ENCODE measurements around the gene STYXL1.
"Not testable (repeated sequence)": the region's sequence is repeated elsewhere in the genome, so short reads cannot be mapped to it uniquely, and the experiment has no call there.

STYXL1 gene

DNA sequence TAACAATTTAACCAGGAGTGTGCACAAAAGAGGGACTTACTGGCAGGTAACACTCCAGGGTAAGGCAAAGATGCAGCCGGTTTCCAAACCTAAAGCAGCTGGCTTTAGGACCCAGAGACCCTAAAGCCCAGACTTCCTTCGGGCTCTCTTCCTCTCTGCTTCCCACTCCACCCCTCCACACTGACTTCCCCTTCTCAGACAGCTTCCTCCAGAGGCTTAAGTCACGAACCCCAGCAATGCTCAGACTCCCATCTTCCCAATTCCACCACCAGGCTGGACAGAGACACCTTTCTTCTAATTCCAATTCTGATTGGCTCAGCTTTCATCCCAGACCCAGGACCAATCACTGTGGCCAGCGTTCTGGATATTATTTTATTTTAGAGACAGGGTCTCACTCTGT, 24.8 kb downstream of the STYXL1 start:
- Mint-ChIP-seq H3K9me3 (no peaks in the 10 kb centered on the region), H3K36me3 (ENCODE audit: low read depth) (peaks cover 21% of the 10 kb centered on the region), H3K4me1 (ENCODE audit: low read depth) (peaks cover 21% of the 10 kb centered on the region), H3K4me3 (peak overlapping the region; percentile 51), H3K27ac (peak overlapping the region; percentile 52), H3K27me3 (ENCODE audit: low read depth) (no peaks in the 10 kb centered on the region)

DNA sequence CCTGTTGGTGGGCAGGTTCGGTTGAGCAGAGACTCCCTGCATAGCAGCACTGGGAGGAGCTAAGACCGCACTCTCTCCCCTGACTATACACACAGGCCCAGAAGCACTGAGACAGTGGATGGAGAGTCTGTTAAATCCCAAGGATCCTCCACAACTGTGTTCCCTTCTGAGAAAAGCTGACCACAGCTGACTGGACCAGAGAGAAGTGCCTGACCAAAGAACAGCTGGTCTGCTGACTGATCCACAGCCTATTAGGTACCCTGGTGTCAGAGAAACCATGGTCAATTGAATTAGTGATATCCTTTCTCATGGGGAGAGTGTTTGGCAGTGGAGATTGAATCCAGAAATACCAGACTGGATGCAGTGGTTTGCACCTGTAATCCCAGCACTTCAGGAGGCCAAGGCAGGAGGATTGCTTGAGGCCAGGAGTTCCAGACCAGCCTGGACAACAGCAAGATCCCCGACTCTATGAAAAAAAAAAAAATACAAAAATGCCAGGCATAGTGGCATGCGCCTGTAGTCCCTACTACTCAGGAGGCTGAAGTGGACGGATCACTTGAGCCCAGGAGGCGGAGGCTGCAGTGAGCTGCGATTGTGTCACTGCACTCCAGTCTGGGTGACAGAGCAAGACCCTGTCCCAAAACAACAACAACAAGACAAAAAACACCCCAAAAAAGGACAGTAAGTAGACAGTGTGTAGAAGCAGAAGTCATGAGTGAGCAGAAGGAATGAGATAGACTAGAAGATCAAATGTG, 25.6 kb downstream of the STYXL1 start:
- H3K4me1 Mint-ChIP-seq (ENCODE audit: low read depth) = peaks cover 21% of the 10 kb centered on the region
- no peaks in the 10 kb centered on the region for H3K27me3 Mint-ChIP-seq (ENCODE audit: low read depth)
- no peak overlapping the region for H3K27ac Mint-ChIP-seq
- no peak overlapping the region for H3K4me3 Mint-ChIP-seq
- no peaks in the 10 kb centered on the region for H3K9me3 Mint-ChIP-seq
- peaks cover 24% of the 10 kb centered on the region for H3K36me3 Mint-ChIP-seq (ENCODE audit: low read depth)

DNA sequence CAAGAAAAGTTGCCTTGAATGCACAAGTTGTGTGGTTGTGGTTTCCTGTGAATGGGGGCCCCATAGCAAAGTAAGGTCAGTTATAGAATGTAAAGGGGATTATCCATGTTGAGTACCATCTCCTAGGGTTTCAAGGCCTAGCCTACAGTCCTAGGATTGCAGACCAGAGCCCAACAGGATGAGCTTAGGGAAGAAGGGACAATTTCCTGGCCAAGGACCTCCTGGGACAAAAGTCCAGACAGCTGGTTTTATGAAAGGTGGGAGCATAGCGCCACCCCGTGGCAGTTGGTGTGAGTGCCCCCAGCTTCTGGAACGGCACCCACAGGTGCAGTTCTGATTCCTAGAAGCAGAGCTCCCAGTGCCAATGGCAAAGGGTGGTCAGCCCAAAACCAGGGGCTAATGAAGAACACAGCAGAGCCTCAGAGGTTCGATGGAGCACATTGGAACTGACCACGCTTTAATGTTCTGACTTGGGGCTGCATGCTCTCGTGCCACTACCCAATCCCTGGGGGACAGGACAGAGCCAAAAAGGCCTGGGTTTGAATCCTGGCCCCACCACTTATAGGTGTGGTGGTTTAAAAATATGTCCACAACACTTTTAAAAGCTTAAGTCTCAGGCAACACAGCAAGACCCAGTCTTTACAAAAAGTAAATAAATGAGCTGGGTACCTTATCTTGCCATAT, 27.6 kb downstream of the STYXL1 start:
- Mint-ChIP-seq H3K9me3 (no peaks in the 10 kb centered on the region), H3K36me3 (ENCODE audit: low read depth) (peaks cover 30% of the 10 kb centered on the region), H3K27me3 (ENCODE audit: low read depth) (no peaks in the 10 kb centered on the region), H3K4me3 (peak overlapping the region; percentile 28), H3K27ac (no peak overlapping the region), H3K4me1 (ENCODE audit: low read depth) (peaks cover 21% of the 10 kb centered on the region)

DNA sequence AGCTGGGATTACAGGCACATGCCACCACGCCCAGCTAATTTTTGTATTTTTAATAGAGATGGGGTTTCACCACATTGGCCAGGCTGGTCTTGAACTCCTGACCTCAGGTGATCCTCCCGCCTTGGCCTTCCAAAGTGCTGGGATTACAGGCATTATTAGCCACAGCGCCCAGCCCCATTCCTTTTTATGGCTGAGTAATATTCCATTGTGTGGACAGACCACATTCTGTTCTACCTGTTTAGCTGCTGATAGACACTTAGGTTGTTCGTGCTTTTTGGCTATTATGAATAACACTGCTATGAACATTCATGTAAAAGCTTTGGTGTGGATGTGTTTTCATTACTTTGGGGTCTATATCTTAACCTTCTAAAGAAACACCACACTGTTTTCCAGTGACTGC, 29.3 kb downstream of the STYXL1 start:
- H3K27me3 Mint-ChIP-seq (ENCODE audit: low read depth); H3K4me3 Mint-ChIP-seq; H3K9me3 Mint-ChIP-seq; H3K27ac Mint-ChIP-seq: not testable (repeated sequence)
- H3K4me1 Mint-ChIP-seq (ENCODE audit: low read depth) = peaks cover 21% of the 10 kb centered on the region
- peaks cover 28% of the 10 kb centered on the region for H3K36me3 Mint-ChIP-seq (ENCODE audit: low read depth)

DNA sequence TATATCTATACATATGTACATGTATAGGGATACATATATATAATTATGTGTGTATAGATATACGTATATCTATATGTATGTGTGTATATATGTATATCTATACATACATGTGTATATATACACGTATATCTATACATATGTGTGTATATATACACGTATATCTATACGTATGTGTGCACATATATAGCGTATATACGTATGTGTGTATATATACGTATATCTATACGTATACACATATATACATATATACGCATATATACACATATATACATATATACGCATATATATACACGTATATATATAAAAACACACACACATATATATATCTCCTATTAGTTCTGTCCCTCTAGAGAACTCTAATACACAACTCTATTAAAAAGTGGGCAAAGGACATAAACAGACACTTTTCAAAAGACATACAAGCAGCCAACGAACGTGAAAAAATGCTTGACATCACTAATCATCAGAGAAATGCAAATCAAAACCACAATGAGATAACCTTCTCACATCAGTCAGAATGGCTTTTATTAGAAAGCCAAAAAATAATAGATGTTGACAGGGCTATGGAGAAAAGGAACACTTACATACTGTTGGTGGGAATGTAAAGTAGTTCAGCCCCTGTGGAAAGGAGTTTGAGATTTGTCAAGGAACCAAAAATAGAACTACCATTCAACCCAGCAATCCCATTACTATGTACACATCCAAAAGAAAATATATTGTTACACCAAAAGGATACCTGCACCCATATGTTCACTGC, 31.4 kb downstream of the STYXL1 start:
- Mint-ChIP-seq H3K36me3 (ENCODE audit: low read depth) (peaks cover 30% of the 10 kb centered on the region), H3K4me1 (ENCODE audit: low read depth) (peaks cover 18% of the 10 kb centered on the region), H3K27me3 (ENCODE audit: low read depth) (peaks cover 5% of the 10 kb centered on the region), H3K27ac (no peak overlapping the region), H3K9me3 (no peaks in the 10 kb centered on the region), H3K4me3 (no peak overlapping the region)

DNA sequence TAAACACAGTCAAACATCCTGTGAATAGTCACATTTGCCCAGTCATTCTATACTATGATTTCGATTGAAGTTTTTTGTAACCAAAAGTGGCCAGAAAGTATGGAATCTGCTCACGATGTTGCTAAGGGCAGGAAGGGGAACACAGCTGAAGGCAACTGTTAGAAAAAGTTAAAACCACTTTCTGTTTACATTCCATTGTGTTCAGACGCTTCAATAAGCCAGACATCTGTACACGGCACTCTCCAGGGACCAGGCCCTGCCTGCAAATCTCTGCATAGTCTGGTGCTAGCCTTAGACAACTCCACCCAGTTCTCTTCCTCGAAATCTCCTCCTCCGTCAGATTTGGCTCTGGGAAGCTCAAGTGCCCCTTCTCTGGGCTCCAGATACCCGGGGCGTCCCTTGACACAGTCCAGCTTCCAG, 36.3 kb downstream of the STYXL1 start:
- peaks cover 27% of the 10 kb centered on the region for H3K36me3 Mint-ChIP-seq (ENCODE audit: low read depth)
- peaks cover 8% of the 10 kb centered on the region for H3K27me3 Mint-ChIP-seq (ENCODE audit: low read depth)
- no peak overlapping the region for H3K4me3 Mint-ChIP-seq
- H3K27ac Mint-ChIP-seq = no peak overlapping the region
- no peaks in the 10 kb centered on the region for H3K9me3 Mint-ChIP-seq
- peaks cover 34% of the 10 kb centered on the region for H3K4me1 Mint-ChIP-seq (ENCODE audit: low read depth)

DNA sequence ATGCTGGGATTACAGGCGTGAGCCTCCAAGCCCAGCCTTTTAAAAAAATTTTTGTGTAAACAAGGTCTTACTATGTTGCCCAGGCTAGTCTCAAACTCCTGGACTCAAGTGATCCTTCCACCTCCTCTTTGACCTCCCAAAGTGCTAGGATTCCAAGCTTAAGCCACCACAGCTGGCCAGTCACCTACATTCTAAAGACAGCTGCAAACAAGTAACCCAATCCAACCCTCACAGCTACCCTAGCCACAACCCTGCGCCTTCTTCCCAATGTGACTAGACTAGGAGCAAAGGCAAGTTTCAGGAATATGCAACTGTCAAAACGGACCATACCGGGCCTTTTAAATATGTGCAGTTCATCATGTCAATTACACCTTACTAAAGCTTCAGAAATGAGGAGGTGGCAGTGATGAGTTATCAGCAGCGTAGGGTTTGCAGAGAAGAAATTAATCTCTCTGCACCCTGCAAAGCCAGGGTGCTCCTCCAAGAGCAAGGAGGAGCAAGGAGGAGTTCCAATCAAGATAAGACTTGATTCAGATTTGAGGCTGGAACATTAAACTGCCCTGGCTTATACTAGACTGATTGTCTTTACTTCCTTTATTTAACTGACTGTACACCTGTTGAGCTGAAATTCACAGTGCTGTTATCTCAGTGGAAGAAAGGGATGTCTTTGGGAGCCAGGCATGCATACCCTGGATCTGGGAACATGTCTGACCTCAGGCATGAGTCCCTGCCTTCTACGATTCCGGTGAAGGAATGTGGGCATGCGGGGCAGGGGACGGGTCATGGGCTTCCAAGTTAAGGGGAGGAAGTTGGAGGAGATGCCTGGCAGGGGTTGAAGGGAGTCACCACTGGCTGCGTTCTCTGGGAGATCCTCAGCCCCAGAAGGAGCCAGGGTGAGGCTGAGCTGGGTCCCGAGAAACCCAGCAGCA, 37.9 kb downstream of the STYXL1 start:
- Mint-ChIP-seq H3K36me3 (ENCODE audit: low read depth) (peaks cover 25% of the 10 kb centered on the region), H3K27me3 (ENCODE audit: low read depth) (peaks cover 8% of the 10 kb centered on the region), H3K4me3 (peak overlapping the region; percentile 71), H3K27ac (peak overlapping the region; percentile 62), H3K9me3 (no peaks in the 10 kb centered on the region), H3K4me1 (ENCODE audit: low read depth) (peaks cover 37% of the 10 kb centered on the region)

DNA sequence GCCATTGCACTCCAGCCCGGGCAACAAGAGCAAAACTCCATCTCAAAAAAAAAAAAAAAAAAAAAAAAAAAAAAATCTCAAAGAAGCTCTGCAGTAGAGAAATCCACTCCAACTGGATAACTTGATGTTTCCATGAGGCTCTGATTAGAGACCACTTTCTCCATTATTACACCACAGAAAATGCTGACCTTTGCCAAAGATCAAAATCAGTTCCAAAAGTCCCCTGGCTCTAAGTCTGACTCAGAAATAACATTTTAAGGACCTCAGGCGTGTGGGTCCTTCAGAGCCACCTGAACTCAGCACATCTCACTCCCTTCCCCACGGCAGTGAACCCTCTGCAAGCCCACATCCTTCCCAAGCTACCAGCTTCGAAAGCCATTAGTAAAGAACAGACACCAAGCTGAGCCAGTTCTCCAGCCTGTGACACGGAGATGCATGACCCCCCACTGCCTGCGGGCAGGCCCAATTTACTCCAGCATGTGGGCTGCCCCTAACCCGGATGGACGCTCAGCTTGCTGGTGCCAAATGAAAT, 39.6 kb downstream of the STYXL1 start:
- Mint-ChIP-seq H3K9me3 (no peaks in the 10 kb centered on the region), H3K36me3 (ENCODE audit: low read depth) (peaks cover 27% of the 10 kb centered on the region), H3K4me3 (peak overlapping the region; percentile 30), H3K27me3 (ENCODE audit: low read depth) (peaks cover 8% of the 10 kb centered on the region), H3K4me1 (ENCODE audit: low read depth) (peaks cover 37% of the 10 kb centered on the region), H3K27ac (peak overlapping the region; percentile 91)

DNA sequence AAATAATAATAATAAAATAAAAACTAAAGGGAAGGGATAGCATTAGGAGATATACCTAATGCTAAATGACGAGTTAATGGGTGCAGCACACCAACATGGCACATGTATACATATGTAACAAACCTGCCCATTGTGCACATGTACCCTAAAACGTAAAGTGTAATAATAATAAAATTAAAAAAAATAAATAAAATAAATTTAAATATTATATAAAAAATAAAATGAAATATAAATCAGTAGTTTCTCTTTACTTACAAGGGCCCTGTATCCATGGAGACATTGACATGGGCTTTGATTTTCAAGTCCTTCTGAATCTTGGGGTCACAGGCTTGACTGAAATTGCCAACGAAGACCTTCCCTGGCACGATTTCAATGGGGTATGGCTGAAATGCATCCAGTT, 42.8 kb downstream of the STYXL1 start:
- not testable (repeated sequence) for H3K27ac Mint-ChIP-seq; H3K9me3 Mint-ChIP-seq; H3K27me3 Mint-ChIP-seq (ENCODE audit: low read depth); H3K4me3 Mint-ChIP-seq
- H3K4me1 Mint-ChIP-seq (ENCODE audit: low read depth) = peaks cover 23% of the 10 kb centered on the region
- H3K36me3 Mint-ChIP-seq (ENCODE audit: low read depth) = peaks cover 24% of the 10 kb centered on the region

DNA sequence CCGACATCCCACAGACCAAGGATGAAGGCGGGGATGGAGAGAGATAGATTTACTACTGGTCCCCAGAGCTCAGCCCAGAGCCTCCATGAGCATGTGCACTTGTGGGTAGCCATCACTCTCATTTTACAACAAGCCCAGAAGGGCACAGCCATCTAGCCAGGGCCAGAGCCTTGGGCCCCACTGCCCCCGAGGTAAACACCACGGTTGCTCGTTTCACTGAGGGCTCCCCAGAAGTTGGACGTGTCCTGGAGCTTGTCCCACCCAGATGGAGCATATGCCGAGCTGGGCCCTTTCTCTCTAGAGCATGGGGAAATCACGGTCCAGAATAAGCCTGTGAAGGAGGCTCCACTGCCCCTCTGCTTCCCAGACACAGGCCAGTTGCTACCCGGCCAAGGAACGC, 44.4 kb downstream of the STYXL1 start:
- Mint-ChIP-seq H3K36me3 (ENCODE audit: low read depth) (peaks cover 30% of the 10 kb centered on the region), H3K27me3 (ENCODE audit: low read depth) (no peaks in the 10 kb centered on the region)

DNA sequence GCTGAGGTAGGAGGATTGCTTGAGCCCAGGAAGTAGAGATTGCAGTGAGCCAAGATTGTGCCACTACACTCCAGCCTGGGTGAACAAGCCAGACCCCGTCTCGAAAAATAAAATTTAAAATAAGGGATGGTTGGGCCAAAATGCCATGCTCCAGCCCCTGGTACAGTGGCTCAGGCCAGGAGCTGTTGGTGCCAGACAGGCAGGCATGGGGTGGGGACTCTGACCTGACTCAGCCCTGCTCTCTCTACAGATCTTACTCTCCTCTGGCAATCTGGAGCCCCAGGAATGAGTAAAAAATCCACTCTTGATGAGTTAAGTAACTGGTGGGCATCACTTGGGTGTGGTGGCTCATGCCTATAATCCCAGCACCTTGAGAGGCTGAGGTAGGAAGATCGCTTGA, 45.0 kb downstream of the STYXL1 start:
- no peaks in the 10 kb centered on the region for H3K27me3 Mint-ChIP-seq (ENCODE audit: low read depth)
- H3K36me3 Mint-ChIP-seq (ENCODE audit: low read depth) = peaks cover 31% of the 10 kb centered on the region
- H3K9me3 Mint-ChIP-seq = no peaks in the 10 kb centered on the region
- peak overlapping the region; percentile 63 for H3K27ac Mint-ChIP-seq
- peaks cover 5% of the 10 kb centered on the region for H3K4me1 Mint-ChIP-seq (ENCODE audit: low read depth)
- no peak overlapping the region for H3K4me3 Mint-ChIP-seq

More for the DNA sequence above, 44.4 kb downstream of the STYXL1 start:
- Mint-ChIP-seq H3K4me1 (ENCODE audit: low read depth) (peaks cover 8% of the 10 kb centered on the region), H3K27ac (no peak overlapping the region), H3K4me3 (no peak overlapping the region), H3K9me3 (no peaks in the 10 kb centered on the region)

DNA sequence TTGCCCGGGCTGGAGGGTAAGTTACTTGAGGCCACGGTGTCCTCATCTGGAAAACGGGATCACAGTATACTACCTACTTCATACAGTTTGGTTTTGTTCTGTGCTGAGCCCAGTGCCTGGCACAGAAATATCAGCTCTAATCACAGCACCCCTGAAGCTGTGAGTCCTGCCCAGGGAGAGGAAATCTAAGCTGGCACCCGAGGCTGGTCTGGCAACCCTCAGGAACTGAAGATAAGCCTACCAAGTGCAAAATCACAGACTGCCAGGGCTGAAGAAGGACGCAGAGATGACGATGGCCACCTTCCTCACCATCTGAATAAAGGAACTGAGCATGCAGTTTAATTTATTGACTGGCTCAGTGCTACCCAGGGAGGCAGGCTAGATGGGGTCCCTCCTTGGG, 45.7 kb downstream of the STYXL1 start:
- Mint-ChIP-seq H3K36me3 (ENCODE audit: low read depth) (peaks cover 37% of the 10 kb centered on the region), H3K9me3 (no peaks in the 10 kb centered on the region), H3K4me3 (no peak overlapping the region), H3K4me1 (ENCODE audit: low read depth) (peaks cover 9% of the 10 kb centered on the region), H3K27ac (no peak overlapping the region), H3K27me3 (ENCODE audit: low read depth) (no peaks in the 10 kb centered on the region)

DNA sequence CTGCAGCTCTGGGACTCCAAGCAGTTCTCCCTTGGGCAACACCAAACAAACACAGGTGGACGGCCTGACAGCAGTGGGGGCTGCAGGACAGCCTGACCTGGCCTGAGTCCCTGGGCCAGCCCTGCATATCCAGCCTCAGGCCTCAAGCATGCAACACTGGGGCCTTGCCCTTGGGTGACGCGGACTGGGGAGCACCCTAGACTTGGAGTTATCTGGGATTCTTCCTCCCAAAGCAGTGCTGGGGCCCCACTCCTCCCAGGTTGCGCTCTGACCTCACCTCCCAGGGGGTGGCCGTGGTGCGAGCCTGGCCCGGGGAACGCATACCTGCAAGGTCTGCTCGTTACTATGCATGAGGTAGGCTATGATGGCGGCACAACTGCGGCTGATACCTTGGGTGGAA, 47.2 kb downstream of the STYXL1 start:
- H3K4me1 Mint-ChIP-seq (ENCODE audit: low read depth) = peaks cover 15% of the 10 kb centered on the region
- no peaks in the 10 kb centered on the region for H3K27me3 Mint-ChIP-seq (ENCODE audit: low read depth)
- no peaks in the 10 kb centered on the region for H3K9me3 Mint-ChIP-seq
- H3K4me3 Mint-ChIP-seq = no peak overlapping the region
- no peak overlapping the region for H3K27ac Mint-ChIP-seq
- H3K36me3 Mint-ChIP-seq (ENCODE audit: low read depth) = peaks cover 49% of the 10 kb centered on the region

DNA sequence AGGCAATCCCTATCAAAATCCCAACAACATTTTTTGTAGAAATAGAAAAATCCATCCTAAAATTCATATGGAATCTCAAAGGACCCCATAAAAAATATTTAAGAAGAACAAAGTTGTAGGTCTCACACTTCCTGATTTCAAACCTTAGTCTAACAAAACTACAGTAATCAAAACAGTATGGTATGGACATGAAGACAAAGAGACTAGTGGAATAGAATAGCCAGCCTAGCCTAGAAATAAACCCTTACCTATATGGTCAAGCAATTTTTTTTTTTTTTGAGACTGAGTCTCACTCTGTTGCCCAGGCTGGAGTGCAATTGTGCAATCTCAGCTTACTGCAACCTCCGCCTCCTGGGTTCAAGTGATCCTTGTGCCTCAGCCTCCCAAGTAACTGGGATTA, 49.8 kb downstream of the STYXL1 start:
- no peak overlapping the region for H3K27ac Mint-ChIP-seq
- no peak overlapping the region for H3K4me3 Mint-ChIP-seq
- peaks cover 19% of the 10 kb centered on the region for H3K4me1 Mint-ChIP-seq (ENCODE audit: low read depth)

More for the DNA sequence above, 49.8 kb downstream of the STYXL1 start:
- H3K36me3 Mint-ChIP-seq (ENCODE audit: low read depth) = peaks cover 38% of the 10 kb centered on the region
- H3K9me3 Mint-ChIP-seq = no peaks in the 10 kb centered on the region
- no peaks in the 10 kb centered on the region for H3K27me3 Mint-ChIP-seq (ENCODE audit: low read depth)

All from T-helper 1 cell treated with Interleukin-12 subunit alpha and Interleukin-12 subunit beta and Interleukin-4 antibody, amounts not matched to agents 30 μg/mL and 1 μg/mL, for 36 hours (primary cell).